HepG2 (cell line): ENCODE data around the gene PROSER1.

Experiments used
- ARNT ChIP-seq: fragments of 450-650 bp; IDR thresholded peaks from 2 replicates; pipeline ENCODE4 v1.6.1; 2017
- CEBPZ ChIP-seq: IDR thresholded peaks from 2 replicates; pipeline ENCODE4 v1.6.1; 2012; ENCODE audit warnings: low read length, improper control_type of control experiment
- ELF3 ChIP-seq: IDR thresholded peaks from 2 replicates; pipeline ENCODE4 v1.6.1; 2016; ENCODE audit warnings: missing genetic modification reagents, missing compliant biosample characterization
- KDM5A ChIP-seq: fragments of 200-600 bp; sonication (generic); IDR thresholded peaks from 2 replicates; pipeline ENCODE4 v1.7.0; 2018; ENCODE audit warnings: antibody characterized with exemption, mild to moderate bottlenecking, low read length, borderline replicate concordance
- MTA1 ChIP-seq: sonication (generic); formaldehyde crosslinking; IDR thresholded peaks from 2 replicates; pipeline ENCODE4 v1.4.0; 2020; ENCODE audit warnings: missing genetic modification reagents, mild to moderate bottlenecking, borderline replicate concordance
- ZNF326 ChIP-seq: sonication (generic); formaldehyde crosslinking; IDR thresholded peaks from 2 replicates; pipeline ENCODE4 v1.4.0; 2020; ENCODE audit warnings: missing genetic modification reagents, borderline replicate concordance
- ZNF777 ChIP-seq: sonication (generic); formaldehyde crosslinking; IDR thresholded peaks from 2 replicates; pipeline ENCODE4 v1.4.0; 2020; ENCODE audit warnings: missing genetic modification reagents

GRCh38 chr13:39058040-39058439, 20.2 kb upstream of the PROSER1 start:
- TF ChIP-seq ZNF777 (CRISPR knock-in tag): no peak
- TF ChIP-seq KDM5A: no peak
- no peak for TF ChIP-seq ELF3 (CRISPR knock-in tag)
- no peak for TF ChIP-seq CEBPZ
- no peak for TF ChIP-seq ZNF326
- no peak for TF ChIP-seq ARNT
- TF ChIP-seq MTA1 (CRISPR knock-in tag): no peak
